ENCODE data around the gene PACS2.

Gene PACS2

DNA sequence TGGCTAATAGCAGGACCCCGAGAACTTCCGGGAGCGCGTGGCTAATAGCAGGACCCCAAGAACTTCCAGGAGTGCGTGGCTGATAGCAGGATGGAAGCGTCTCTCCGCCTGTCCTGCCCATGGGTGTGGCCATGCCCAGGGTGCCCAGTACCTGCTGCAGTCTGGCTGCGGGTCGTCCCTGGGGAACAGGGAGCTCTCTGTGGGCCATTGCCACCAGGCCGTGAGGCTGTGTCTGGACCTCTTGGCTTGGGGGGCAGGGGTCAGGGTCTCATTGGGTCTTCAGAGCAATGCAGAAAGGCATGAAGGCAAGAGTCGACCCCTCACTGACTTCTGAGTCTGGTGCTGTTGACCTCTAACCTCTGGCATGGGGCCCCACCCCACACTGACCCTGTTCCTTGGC lies 35.4 kb downstream of the PACS2 start:
- ChIA-PET POLR2A (no interaction called here), CTCF (interaction anchor here (1.4 kb wide), 1 partner anchor 33 kb away, joined by 6 read pairs; no protein-coding TSS in a partner anchor)
- H3K4me3 ChIP-seq (ENCODE audit: control insufficient read depth in 1 of 7, extremely low read depth in 1 of 7, insufficient read depth in 4 of 7, low read depth in 2 of 7, low read length in 6 of 7), result no peak overlapping the region
- DNase-seq, result no peak
- H3K4me1 ChIP-seq (ENCODE audit: control extremely low read depth in 1 of 4, control insufficient read depth in 4 of 4, insufficient read depth in 4 of 4, low read length in 3 of 4), result peaks cover 0 to 8% (median 6%) of the 10 kb centered on the region in 4 experiments
- peaks cover 0 to 15% (median 4%) of the 10 kb centered on the region in 4 experiments for H3K36me3 ChIP-seq (ENCODE audit: control insufficient read depth in 4 of 4, insufficient read depth in 4 of 4, low read length in 3 of 4)
- no peak overlapping the region for H3K27ac ChIP-seq (ENCODE audit: insufficient read depth in 1 of 2, low read depth in 1 of 2, low read length in 2 of 2, poor library complexity in 1 of 2, severe bottlenecking in 2 of 2)
- WGBS (ENCODE audit: insufficient coverage), result 93% methylated on average over 11 of the region's 11 CpGs
- H3K9me3 ChIP-seq (ENCODE audit: control extremely low read depth in 1 of 5, control insufficient read depth in 4 of 5, insufficient read depth in 2 of 5, low read depth in 1 of 5, low read length in 4 of 5), result peaks cover 0 to 4% (median 0%) of the 10 kb centered on the region in 5 experiments
- H3K27me3 ChIP-seq (replicated peaks in 2 of 5; ENCODE audit: control insufficient read depth in 4 of 5, insufficient read depth in 5 of 5, low read length in 4 of 5), result no peaks in the 10 kb centered on the region

DNA sequence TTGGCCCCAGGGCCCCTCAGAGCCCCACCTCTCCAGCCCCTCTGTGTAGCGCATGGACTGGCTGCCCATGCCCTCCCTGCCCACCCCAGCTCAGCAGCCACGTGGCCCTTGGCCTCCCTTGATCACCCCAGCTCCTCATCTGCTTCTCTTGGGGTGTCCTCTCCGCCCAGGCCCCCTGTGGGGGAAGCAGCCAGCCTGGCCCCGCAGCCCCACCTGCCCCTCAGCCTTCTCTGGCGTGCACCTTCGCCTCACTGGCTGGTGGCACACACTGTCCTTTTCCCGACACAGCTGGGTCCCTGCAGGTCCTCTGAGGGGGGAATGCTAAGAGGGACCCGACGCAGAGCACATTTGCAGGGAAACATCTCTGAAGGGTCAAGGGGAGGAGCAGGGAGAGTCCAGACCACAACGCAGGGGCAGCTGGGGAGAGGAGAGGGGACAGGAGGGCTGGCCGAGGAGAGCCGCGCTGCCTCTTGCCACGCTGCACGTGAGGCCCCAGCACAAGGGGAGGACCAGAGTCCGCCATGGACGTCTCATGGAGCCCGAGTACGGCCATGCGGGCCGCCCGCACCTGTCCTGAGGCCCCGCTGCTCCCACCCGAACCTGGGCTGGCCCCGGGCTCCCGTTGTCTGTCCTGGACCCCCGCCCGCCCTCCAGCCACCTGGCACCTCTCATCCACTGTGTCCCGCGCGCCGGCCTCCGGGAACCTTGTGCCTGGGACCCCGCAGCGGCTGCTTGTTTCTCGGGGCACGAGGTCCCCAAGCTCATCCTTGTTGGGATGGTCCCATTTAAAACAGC lies 36.1 kb downstream of the PACS2 start:
- WGBS (ENCODE audit: insufficient coverage), result 96% methylated on average over 29 of the region's 37 CpGs
- Histone ChIP-seq H3K9me3 (ENCODE audit: control extremely low read depth in 1 of 5, control insufficient read depth in 4 of 5, insufficient read depth in 2 of 5, low read depth in 1 of 5, low read length in 4 of 5) (no peaks in the 10 kb centered on the region), H3K36me3 (ENCODE audit: control insufficient read depth in 4 of 4, insufficient read depth in 4 of 4, low read length in 3 of 4) (peaks cover 0 to 21% (median 7%) of the 10 kb centered on the region in 4 experiments), H3K27me3 (replicated peaks in 2 of 5; ENCODE audit: control insufficient read depth in 4 of 5, insufficient read depth in 5 of 5, low read length in 4 of 5) (no peaks in the 10 kb centered on the region), H3K27ac (ENCODE audit: insufficient read depth in 1 of 2, low read depth in 1 of 2, low read length in 2 of 2, poor library complexity in 1 of 2, severe bottlenecking in 2 of 2) (no peak overlapping the region), H3K4me1 (ENCODE audit: control extremely low read depth in 1 of 4, control insufficient read depth in 4 of 4, insufficient read depth in 4 of 4, low read length in 3 of 4) (peaks cover 0 to 8% (median 6%) of the 10 kb centered on the region in 4 experiments), H3K4me3 (ENCODE audit: control insufficient read depth in 1 of 7, extremely low read depth in 1 of 7, insufficient read depth in 4 of 7, low read depth in 2 of 7, low read length in 6 of 7) (no peak overlapping the region)
- ChIA-PET CTCF (interaction anchor here (1.4 kb wide), 1 partner anchor 34 kb away, joined by 6 read pairs; no protein-coding TSS in a partner anchor), POLR2A (no interaction called here)
- DNase-seq, result no peak

DNA sequence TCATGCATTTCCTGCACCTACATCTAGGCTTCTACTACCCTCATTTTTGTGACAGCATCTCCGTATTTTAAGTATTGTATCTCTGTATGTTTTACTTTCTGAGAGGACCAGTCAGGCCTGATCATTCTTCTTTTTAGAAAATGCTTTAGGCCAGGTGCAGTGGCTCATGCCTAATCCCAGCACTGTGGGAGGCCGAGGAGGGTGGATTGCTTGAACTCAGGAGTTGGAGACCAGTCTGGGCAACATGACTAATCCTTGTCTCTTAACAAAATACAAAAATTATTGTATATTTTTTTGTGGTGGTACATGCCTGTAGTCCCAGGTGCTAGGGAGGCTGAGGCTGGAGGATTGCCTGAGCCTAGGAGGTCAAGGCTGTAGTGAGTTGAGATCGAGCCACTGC lies 36.9 kb downstream of the PACS2 start:
- no peak overlapping the region for H3K27ac ChIP-seq (ENCODE audit: insufficient read depth in 1 of 2, low read depth in 1 of 2, low read length in 2 of 2, poor library complexity in 1 of 2, severe bottlenecking in 2 of 2)
- peaks cover 0 to 27% (median 11%) of the 10 kb centered on the region in 4 experiments for H3K36me3 ChIP-seq (ENCODE audit: control insufficient read depth in 4 of 4, insufficient read depth in 4 of 4, low read length in 3 of 4)
- H3K9me3 ChIP-seq (ENCODE audit: control extremely low read depth in 1 of 5, control insufficient read depth in 4 of 5, insufficient read depth in 2 of 5, low read depth in 1 of 5, low read length in 4 of 5), result no peaks in the 10 kb centered on the region
- CTCF ChIA-PET, result interaction anchor here (0.7 to 1.4 kb wide), 13 partner anchors 10 to 264 kb away, joined by 3 to 11 read pairs (median 5); no protein-coding TSS in a partner anchor
- no peaks in the 10 kb centered on the region for H3K27me3 ChIP-seq (replicated peaks in 2 of 5; ENCODE audit: control insufficient read depth in 4 of 5, insufficient read depth in 5 of 5, low read length in 4 of 5)
- H3K4me1 ChIP-seq (ENCODE audit: control extremely low read depth in 1 of 4, control insufficient read depth in 4 of 4, insufficient read depth in 4 of 4, low read length in 3 of 4), result peaks cover 0 to 8% (median 6%) of the 10 kb centered on the region in 4 experiments
- H3K4me3 ChIP-seq (ENCODE audit: control insufficient read depth in 1 of 7, extremely low read depth in 1 of 7, insufficient read depth in 4 of 7, low read depth in 2 of 7, low read length in 6 of 7), result no peak overlapping the region
- no CpG with 5 or more reads among the region's 3 CpGs for WGBS (ENCODE audit: insufficient coverage)
- POLR2A ChIA-PET, result interaction anchor here (0.5 kb wide), 1 partner anchor 91 kb away, joined by 4 read pairs; no protein-coding TSS in a partner anchor
- DNase-seq, result no peak

DNA sequence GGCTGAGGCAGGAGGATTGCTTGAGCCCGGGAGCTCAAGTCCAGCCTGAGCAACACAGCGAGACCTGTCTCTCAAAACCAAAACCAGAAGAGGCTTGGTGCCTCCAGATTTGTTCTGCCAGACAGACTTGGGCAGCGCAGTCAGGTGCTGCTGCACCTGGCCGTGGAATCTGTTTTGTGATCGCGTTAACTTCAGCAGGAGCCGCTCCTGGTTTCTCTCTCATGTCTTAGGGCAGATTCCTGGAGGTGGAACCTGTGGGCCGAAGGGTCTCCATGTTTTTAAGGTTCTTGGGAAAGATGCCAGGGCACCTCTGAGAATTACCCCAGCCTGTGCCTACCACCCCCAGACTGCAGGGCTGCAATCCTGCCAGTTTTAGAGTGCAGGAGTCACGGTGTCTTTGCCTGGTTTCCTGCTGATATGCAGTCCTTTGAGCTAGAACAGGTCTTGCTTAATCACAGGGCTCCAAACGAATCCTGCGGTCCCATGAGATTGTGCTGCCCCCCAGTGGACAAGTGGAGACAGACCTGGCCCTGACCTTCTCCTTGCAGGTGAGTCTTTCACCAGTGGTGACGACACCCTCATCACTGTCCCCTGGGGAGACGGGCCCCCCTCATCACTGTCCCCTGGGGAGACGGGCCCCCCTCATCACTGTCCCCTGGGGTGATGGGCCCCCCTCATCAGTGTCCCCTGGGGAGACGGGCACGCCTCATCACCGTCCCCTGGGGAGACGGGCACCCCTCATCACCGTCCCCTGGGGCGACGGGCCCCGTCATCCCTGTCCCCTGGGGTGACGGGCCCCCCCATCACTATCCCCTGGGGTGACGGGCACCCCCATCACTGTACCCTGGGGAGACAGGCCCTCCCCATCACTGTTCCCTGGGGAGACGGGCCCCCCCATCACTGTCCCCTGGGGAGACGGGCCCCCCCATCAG lies 37.6 kb downstream of the PACS2 start:
- Histone ChIP-seq H3K4me1 (ENCODE audit: control extremely low read depth in 1 of 4, control insufficient read depth in 4 of 4, insufficient read depth in 4 of 4, low read length in 3 of 4) (peaks cover 0 to 8% (median 6%) of the 10 kb centered on the region in 4 experiments), H3K4me3 (ENCODE audit: control insufficient read depth in 1 of 7, extremely low read depth in 1 of 7, insufficient read depth in 4 of 7, low read depth in 2 of 7, low read length in 6 of 7) (no peak overlapping the region), H3K9me3 (ENCODE audit: control extremely low read depth in 1 of 5, control insufficient read depth in 4 of 5, insufficient read depth in 2 of 5, low read depth in 1 of 5, low read length in 4 of 5) (no peaks in the 10 kb centered on the region), H3K27me3 (replicated peaks in 2 of 5; ENCODE audit: control insufficient read depth in 4 of 5, insufficient read depth in 5 of 5, low read length in 4 of 5) (no peaks in the 10 kb centered on the region), H3K36me3 (ENCODE audit: control insufficient read depth in 4 of 4, insufficient read depth in 4 of 4, low read length in 3 of 4) (peaks cover 0 to 28% (median 13%) of the 10 kb centered on the region in 4 experiments), H3K27ac (ENCODE audit: insufficient read depth in 1 of 2, low read depth in 1 of 2, low read length in 2 of 2, poor library complexity in 1 of 2, severe bottlenecking in 2 of 2) (no peak overlapping the region)
- ChIA-PET CTCF (interaction anchor here (0.6 to 1.4 kb wide), 22 partner anchors 10 to 265 kb away, joined by 3 to 11 read pairs (median 4); partner anchors contain the start of gene PACS2), POLR2A (interaction anchor here (0.5 kb wide), 1 partner anchor 92 kb away, joined by 4 read pairs; no protein-coding TSS in a partner anchor)
- DNase-seq, result peak; percentile 91 to 96 (median 95)
- WGBS (ENCODE audit: insufficient coverage), result 44% methylated on average over 13 of the region's 26 CpGs

DNA sequence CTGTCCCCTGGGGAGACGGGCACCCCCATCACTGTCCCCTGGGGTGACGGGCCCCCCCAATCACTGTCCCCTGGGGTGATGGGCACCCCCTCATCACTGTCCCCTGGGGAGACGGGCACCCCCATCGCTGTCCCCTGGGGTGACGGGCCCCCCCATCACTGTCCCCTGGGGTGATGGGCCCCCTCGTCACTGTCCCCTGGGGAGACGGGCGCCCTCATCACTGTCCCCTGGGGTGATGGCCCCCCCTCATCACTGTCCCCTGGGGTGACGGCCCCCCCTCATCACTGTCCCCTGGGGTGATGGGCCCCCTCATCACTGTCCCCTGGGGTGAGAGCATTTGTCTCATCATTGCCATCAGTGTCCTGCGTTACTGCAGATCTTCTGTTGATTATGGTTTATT lies 38.6 kb downstream of the PACS2 start:
- ChIA-PET POLR2A (no interaction called here), CTCF (no interaction called here)
- Histone ChIP-seq H3K36me3 (ENCODE audit: control insufficient read depth in 4 of 4, insufficient read depth in 4 of 4, low read length in 3 of 4) (peaks cover 0 to 28% (median 13%) of the 10 kb centered on the region in 4 experiments), H3K27me3 (replicated peaks in 2 of 5; ENCODE audit: control insufficient read depth in 4 of 5, insufficient read depth in 5 of 5, low read length in 4 of 5) (no peaks in the 10 kb centered on the region), H3K4me1 (ENCODE audit: control extremely low read depth in 1 of 4, control insufficient read depth in 4 of 4, insufficient read depth in 4 of 4, low read length in 3 of 4) (peaks cover 0 to 8% (median 6%) of the 10 kb centered on the region in 4 experiments), H3K9me3 (ENCODE audit: control extremely low read depth in 1 of 5, control insufficient read depth in 4 of 5, insufficient read depth in 2 of 5, low read depth in 1 of 5, low read length in 4 of 5) (no peaks in the 10 kb centered on the region), H3K27ac (ENCODE audit: insufficient read depth in 1 of 2, low read depth in 1 of 2, low read length in 2 of 2, poor library complexity in 1 of 2, severe bottlenecking in 2 of 2) (no peak overlapping the region), H3K4me3 (ENCODE audit: control insufficient read depth in 1 of 7, extremely low read depth in 1 of 7, insufficient read depth in 4 of 7, low read depth in 2 of 7, low read length in 6 of 7) (no peak overlapping the region)
- DNase-seq, result no peak
- WGBS (ENCODE audit: insufficient coverage), result 100% methylated on average over 2 of the region's 10 CpGs

DNA sequence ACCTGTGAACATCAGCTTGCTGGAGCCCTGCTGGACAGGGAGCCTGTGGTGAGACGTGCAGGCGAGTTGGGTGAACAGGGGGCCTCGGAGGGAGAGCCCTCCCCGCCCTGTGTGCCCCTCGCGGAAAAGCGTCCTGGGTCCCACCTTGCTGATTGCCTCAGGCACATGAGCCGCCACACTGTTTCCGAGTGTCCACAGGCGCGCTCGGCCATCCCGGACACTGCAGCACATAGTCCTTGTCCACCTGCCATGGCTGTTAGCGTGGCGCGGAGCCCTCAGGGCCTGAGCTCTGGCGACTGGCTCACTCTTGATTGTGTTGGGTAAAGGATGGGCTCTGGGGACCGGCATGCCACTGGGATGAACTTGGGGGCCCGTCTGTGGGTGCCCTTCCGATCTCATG lies 40.0 kb downstream of the PACS2 start:
- H3K27me3 ChIP-seq (replicated peaks in 2 of 5; ENCODE audit: control insufficient read depth in 4 of 5, insufficient read depth in 5 of 5, low read length in 4 of 5), result no peaks in the 10 kb centered on the region
- H3K9me3 ChIP-seq (ENCODE audit: control extremely low read depth in 1 of 5, control insufficient read depth in 4 of 5, insufficient read depth in 2 of 5, low read depth in 1 of 5, low read length in 4 of 5), result no peaks in the 10 kb centered on the region
- POLR2A ChIA-PET, result interaction anchor here (0.6 kb wide), 1 partner anchor 148 kb away, joined by 3 read pairs; no protein-coding TSS in a partner anchor
- WGBS (ENCODE audit: insufficient coverage), result 97% methylated on average over 18 of the region's 20 CpGs
- peaks cover 0 to 6% (median 6%) of the 10 kb centered on the region in 4 experiments for H3K4me1 ChIP-seq (ENCODE audit: control extremely low read depth in 1 of 4, control insufficient read depth in 4 of 4, insufficient read depth in 4 of 4, low read length in 3 of 4)
- peaks cover 0 to 32% (median 12%) of the 10 kb centered on the region in 4 experiments for H3K36me3 ChIP-seq (ENCODE audit: control insufficient read depth in 4 of 4, insufficient read depth in 4 of 4, low read length in 3 of 4)
- DNase-seq, result no peak
- no peak overlapping the region for H3K27ac ChIP-seq (ENCODE audit: insufficient read depth in 1 of 2, low read depth in 1 of 2, low read length in 2 of 2, poor library complexity in 1 of 2, severe bottlenecking in 2 of 2)
- CTCF ChIA-PET, result interaction anchor here (1.0 to 1.1 kb wide), 3 partner anchors 9 to 149 kb away, joined by 3 read pairs; no protein-coding TSS in a partner anchor
- H3K4me3 ChIP-seq (ENCODE audit: control insufficient read depth in 1 of 7, extremely low read depth in 1 of 7, insufficient read depth in 4 of 7, low read depth in 2 of 7, low read length in 6 of 7), result no peak overlapping the region

Data from common myeloid progenitor, CD34-positive (primary cell).